Measurements from ENCODE around the gene CCDC85A. TPM values are rescaled to one million over a fixed set of nuclear protein-coding genes. Genes with fewer than 3 reads are reported as not detected.

The CCDC85A gene
- total and polyA plus RNA-seq, 8 donors, result 0.20 to 0.62 (median 0.31) TPM

GRCh38 chr2:56382466-56382865 is 198.7 kb downstream of the CCDC85A start:
- Histone ChIP-seq H3K27ac (no peak overlapping the region), H3K27me3 (no peaks in the 10 kb centered on the region), H3K36me3 (no peaks in the 10 kb centered on the region), H3K4me1 (no peaks in the 10 kb centered on the region), H3K9me3 (no peaks in the 10 kb centered on the region), H3K4me3 (no peak overlapping the region)
- TF ChIP-seq, protein P1, sequence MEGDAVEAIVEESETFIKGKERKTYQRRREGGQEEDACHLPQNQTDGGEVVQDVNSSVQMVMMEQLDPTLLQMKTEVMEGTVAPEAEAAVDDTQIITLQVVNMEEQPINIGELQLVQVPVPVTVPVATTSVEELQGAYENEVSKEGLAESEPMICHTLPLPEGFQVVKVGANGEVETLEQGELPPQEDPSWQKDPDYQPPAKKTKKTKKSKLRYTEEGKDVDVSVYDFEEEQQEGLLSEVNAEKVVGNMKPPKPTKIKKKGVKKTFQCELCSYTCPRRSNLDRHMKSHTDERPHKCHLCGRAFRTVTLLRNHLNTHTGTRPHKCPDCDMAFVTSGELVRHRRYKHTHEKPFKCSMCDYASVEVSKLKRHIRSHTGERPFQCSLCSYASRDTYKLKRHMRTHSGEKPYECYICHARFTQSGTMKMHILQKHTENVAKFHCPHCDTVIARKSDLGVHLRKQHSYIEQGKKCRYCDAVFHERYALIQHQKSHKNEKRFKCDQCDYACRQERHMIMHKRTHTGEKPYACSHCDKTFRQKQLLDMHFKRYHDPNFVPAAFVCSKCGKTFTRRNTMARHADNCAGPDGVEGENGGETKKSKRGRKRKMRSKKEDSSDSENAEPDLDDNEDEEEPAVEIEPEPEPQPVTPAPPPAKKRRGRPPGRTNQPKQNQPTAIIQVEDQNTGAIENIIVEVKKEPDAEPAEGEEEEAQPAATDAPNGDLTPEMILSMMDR (IDR thresholded peaks at IDR 0.05), result no peak
- DNase-seq, result no peak
- peak in 3 of 4 donors; percentile 30 to 68 (median 62) for ATAC-seq
- FAIRE-seq, result no peak
- whole genome bisulfite sequencing, 2 donors, result 0% methylated on average over 1 of the region's 1 CpG
- intact Hi-C loops (cut with DNase I), result no loop called here

DNA sequence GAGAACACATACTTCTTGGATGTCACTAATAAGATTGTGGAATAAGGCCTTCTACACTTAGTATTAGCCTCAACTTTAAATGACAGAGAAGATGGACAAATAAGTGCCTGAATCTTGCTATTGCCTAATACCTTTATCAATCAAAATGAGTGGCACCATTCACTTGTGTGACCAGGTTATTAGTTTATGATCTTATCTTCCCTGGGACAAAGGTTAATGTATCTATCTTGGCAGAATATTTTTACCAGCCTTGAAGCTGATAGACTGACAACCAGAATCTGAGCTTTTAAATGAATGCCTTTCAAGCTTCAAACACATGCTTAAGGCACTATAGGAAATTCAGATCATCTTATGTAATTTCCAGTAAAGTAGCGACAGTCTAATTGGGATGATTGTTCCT is 202.9 kb downstream of the CCDC85A start:
- no peaks in the 10 kb centered on the region for H3K36me3 ChIP-seq
- intact Hi-C loops (cut with DNase I), result no loop called here
- no peaks in the 10 kb centered on the region for H3K27me3 ChIP-seq
- ATAC-seq (no peak), DNase-seq (no peak), FAIRE-seq (no peak)
- no peak overlapping the region for H3K4me3 ChIP-seq
- H3K4me1 ChIP-seq, result no peaks in the 10 kb centered on the region
- TF ChIP-seq, protein P1 (IDR thresholded peaks at IDR 0.05), result no peak
- no peak overlapping the region for H3K27ac ChIP-seq
- WGBS, 2 donors, result 79 to 87% methylated on average over 1 of the region's 1 CpG
- H3K9me3 ChIP-seq, result no peaks in the 10 kb centered on the region

DNA sequence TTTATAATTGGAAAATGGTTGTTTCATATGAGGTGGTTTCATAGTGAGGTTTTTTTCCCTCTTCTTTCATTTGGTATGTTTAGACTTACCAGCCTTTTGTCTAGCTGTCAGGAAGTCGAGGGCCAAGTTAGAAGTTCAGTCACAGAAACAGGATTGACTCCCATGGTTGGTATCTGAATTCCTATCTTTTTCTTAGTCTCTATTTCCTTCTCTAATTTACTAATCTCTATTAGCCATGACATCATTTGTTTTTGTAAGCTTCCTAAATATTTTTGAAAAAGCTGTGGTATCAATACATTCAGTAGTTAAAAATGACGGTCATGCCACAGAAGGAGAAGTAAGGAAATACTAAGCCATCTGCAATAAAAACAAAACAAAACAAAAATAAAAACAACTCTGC is 206.9 kb downstream of the CCDC85A start:
- no peaks in the 10 kb centered on the region for H3K9me3 ChIP-seq
- H3K27me3 ChIP-seq, result no peaks in the 10 kb centered on the region
- H3K4me3 ChIP-seq, result no peak overlapping the region
- H3K4me1 ChIP-seq, result no peaks in the 10 kb centered on the region
- H3K36me3 ChIP-seq, result no peaks in the 10 kb centered on the region
- ATAC-seq, result no peak
- intact Hi-C loops (cut with DNase I), result no loop called here
- FAIRE-seq, result no peak
- TF ChIP-seq, protein P1 (IDR thresholded peaks at IDR 0.05), result no peak
- no peak for DNase-seq
- no peak overlapping the region for H3K27ac ChIP-seq
- 68 to 79% methylated on average over 2 of the region's 2 CpGs for WGBS, 2 donors

DNA sequence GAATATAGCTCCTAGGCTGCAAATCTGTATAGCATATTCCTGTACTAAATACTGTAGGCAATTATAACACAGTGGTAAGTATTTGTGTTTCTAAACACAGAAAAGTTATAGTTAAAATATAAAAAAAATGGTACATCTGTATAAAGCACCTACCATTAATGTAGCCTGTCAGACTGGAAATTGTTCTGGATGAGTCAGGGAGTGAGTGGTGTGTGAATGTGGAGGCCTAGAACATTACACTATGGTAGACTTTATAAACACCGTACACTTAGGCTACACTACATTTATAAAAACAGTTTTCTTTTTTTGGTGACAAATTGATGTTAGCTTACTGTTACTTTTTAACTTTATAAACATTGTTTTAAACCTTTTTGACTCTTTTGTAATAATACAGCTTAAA is 226.3 kb downstream of the CCDC85A start:
- WGBS, 2 donors, result 78 to 82% methylated on average over 1 of the region's 1 CpG
- ATAC-seq (no peak), DNase-seq (no peak), FAIRE-seq (no peak)
- H3K27ac ChIP-seq, result no peak overlapping the region
- H3K4me1 ChIP-seq, result no peaks in the 10 kb centered on the region
- no peaks in the 10 kb centered on the region for H3K27me3 ChIP-seq
- intact Hi-C loops (cut with DNase I), result no loop called here
- H3K4me3 ChIP-seq, result no peak overlapping the region
- TF ChIP-seq, protein P1 (IDR thresholded peaks at IDR 0.05), result no peak
- H3K36me3 ChIP-seq, result no peaks in the 10 kb centered on the region
- H3K9me3 ChIP-seq, result no peaks in the 10 kb centered on the region

DNA sequence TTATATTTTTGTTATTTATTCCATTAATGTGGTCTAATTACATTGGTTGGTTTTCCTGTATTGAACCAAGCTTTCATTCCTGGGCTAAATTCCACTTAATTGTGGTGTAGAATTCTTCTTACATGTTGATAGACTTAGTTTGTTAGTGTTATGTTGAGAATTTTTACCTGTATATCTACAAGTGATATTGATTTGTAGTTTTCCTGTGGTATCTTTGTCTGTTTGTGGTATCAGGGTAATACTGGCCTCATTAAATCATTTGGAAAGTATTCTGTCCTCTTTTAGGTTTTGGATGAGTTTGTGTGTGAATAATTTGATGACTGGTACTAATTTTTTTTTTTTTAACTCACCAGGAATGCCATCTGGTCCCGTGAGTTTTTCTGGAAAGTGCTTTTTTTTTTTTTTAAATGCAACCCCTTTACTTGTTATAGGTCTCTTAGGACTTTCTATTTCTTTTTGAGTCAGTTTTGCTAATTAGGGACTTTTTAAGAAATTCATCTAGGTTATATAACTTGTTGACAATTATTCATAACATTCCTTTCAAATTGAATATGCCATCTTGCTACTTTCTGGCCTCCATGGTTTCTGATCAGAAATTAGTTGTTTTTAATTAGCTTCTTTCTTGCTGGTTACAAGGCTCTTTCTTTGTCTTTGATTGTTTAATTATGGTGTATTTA is 232.8 kb downstream of the CCDC85A start:
- ATAC-seq, result no peak
- no peaks in the 10 kb centered on the region for H3K27me3 ChIP-seq
- no peaks in the 10 kb centered on the region for H3K4me1 ChIP-seq
- TF ChIP-seq, protein P1 (IDR thresholded peaks at IDR 0.05), result no peak
- no peaks in the 10 kb centered on the region for H3K9me3 ChIP-seq
- intact Hi-C loops (cut with DNase I), result no loop called here
- no peak for DNase-seq
- FAIRE-seq, result no peak
- WGBS, 2 donors, result 62 to 69% methylated on average over 1 of the region's 1 CpG
- H3K36me3 ChIP-seq, result no peaks in the 10 kb centered on the region
- no peak overlapping the region for H3K4me3 ChIP-seq
- no peak overlapping the region for H3K27ac ChIP-seq
